Head of caudate nucleus (tissue), 42 donors: ENCODE results near the gene ACP3.
"Not testable (repeated sequence)": the region's sequence is repeated elsewhere in the genome, so short reads cannot be mapped to it uniquely, and the experiment has no call there.

Experiments used
- DNase-seq, 42 donors: peaks; one replicate each; pipeline versions ENCODE4 v3.0.0 to v3.0.0-alpha.2; 2020 to 2021; ENCODE audit warnings: mixed read lengths in 7 of 42
- intact Hi-C: fragments of 100-400 bp; cut with DNase I; formaldehyde crosslinking; loops from one replicate; pipeline ENCODE4 v1.15.0; 2022

The ACP3 gene, protein sequence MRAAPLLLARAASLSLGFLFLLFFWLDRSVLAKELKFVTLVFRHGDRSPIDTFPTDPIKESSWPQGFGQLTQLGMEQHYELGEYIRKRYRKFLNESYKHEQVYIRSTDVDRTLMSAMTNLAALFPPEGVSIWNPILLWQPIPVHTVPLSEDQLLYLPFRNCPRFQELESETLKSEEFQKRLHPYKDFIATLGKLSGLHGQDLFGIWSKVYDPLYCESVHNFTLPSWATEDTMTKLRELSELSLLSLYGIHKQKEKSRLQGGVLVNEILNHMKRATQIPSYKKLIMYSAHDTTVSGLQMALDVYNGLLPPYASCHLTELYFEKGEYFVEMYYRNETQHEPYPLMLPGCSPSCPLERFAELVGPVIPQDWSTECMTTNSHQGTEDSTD

DNA sequence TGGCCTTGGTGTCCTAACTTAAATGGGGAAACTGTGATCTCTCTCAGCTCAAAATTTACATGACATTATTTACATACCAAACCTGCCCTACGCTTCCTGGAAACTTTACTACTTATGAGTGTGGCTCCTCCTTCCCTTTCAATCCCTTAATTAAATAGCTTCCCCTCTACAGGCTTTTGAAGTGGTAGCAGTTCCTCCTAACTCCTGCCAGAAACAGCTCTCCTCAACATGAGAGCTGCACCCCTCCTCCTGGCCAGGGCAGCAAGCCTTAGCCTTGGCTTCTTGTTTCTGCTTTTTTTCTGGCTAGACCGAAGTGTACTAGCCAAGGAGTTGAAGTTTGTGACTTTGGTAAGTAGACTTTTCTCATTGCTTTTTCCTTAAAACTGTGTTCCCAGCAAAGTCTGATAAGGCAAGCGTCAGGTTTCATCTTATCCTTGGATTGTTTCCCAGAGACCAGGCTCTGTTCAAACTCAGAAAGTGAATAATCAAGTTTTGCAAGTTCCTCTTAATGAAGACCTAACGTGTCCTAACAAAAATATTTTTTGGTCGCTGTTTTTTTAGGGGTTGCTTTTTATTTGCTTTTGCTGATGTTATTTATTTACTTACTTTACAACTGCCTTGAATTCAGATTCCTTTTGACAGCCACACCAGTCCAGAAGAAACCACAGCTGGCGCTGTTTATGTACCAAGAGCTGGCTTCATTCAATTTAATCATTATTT is at the start of gene ACP3:
TSS of gene ACP3 (plus strand) at position 179 of the 720 bp plus-strand sequence. CDS start at position 229, 50 bp downstream.
- peak in 23 of 42 donors; percentile 2 to 58 (median 18) for DNase-seq
- intact Hi-C loops = no loop called here

- intact Hi-C loops = no loop called here
- peak in 9 of 42 donors; percentile 7 to 42 (median 19) for DNase-seq
Observed at GRCh38 chr3:132268956-132269355, 48.3 kb upstream of the ACP3 start.

DNA sequence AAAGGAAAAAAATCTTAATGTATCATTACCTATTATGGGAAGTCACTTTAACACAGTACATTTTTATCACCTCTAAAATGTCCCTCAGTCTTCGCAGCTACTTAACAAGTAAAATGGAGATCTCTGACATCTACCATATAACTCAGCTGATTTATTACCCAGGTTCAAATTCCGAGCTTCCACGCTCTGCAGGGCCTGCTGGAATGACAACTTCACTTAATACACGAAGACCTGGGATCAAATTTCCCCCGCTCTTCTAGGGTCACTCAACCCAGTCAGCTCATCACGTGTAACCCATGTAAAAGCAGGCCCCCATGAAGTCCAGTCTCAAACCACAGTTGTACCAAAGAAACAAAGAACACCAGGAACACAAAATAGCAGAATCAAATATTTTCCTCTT is 44.2 kb upstream of the ACP3 start:
- intact Hi-C loops = no loop called here
- no peak for DNase-seq

DNA sequence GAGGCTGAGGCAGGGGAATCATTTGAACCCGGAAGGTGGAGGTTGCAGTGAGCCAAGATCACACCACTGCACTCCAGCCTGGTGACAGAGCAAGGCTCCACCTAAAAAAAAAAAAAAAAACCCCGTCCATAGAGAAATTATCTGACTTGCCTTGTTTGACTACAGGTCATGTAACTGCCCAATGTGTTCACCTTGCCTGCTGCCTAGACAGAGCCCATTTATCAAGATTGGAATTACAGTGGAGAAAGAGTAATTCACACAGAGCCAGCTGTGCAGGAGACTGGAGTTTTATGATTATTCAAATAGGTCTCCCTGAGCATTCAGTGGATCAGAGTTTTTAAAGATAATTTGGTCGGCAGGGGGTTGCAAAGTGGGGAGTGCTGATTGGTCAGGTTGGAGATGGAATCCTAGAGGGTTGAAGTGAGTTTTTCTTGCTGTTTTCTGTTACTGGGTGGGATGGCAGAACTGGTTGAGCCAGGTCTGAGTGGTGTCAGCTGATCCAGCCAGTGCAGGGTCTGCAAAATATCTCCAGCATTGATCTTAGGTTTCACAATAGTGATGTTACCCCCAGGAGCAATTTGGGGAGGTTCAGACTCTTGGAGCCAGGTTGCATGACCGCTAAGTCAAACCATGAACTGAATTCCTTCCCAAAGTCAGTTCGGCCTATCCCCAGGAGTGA is 40.8 kb upstream of the ACP3 start:
- no peak for DNase-seq
- intact Hi-C loops = no loop called here

DNA sequence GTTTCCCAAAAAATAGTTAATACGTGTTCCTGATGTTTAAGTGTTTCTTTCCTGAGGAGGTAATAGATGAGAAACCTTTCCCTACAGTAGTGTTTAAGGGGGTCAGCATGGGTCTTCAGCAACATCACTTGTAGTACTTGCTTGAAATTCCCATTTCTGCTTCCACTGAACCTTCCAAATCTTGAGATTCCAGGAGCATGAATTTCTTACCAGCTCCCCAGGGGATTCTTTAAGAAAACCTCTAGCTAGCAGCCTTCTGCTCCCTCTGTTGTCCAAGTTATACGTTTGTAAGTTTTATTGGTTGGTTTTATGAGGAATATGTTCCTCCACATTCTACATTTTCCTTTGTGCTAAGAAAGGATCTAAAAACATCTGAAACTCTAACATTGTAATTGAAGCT is 38.2 kb upstream of the ACP3 start:
- intact Hi-C loops = no loop called here
- no peak for DNase-seq

GRCh38 chr3:132283440-132283839 is 33.8 kb upstream of the ACP3 start:
- intact Hi-C loops = no loop called here
- DNase-seq = peak in 14 of 42 donors; percentile 2 to 52 (median 14)

DNA sequence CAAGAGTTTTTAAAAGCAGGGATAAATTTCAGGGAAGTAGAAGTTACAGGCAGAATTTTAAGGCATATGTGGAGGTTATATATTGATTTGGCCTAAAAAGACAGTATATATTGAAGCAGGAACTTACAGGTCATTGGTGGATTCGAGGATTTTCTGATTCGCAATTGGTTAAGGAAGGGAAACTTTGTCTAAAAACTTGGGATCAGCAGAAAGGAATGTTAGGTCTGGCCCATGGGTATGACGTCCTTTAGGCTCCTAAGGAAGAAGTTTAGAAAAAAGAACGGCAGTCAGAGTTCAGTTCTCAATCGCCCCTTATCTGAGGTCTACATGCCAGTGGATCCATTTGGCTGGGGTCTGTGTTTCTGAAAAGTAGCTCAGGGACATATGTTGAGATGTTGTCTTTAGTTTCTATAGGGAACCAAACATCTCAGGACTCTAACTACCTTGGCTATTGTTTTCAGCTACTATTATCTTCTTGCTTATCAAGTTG is 33.2 kb upstream of the ACP3 start:
- intact Hi-C loops = no loop called here
- no peak for DNase-seq

GRCh38 chr3:132284781-132285619 is 32.2 kb upstream of the ACP3 start:
- intact Hi-C loops = no loop called here
- DNase-seq = peak in 9 of 42 donors; percentile 5 to 41 (median 19)

GRCh38 chr3:132285620-132285945 is 31.6 kb upstream of the ACP3 start:
- DNase-seq = no peak
- intact Hi-C loops = no loop called here

DNA sequence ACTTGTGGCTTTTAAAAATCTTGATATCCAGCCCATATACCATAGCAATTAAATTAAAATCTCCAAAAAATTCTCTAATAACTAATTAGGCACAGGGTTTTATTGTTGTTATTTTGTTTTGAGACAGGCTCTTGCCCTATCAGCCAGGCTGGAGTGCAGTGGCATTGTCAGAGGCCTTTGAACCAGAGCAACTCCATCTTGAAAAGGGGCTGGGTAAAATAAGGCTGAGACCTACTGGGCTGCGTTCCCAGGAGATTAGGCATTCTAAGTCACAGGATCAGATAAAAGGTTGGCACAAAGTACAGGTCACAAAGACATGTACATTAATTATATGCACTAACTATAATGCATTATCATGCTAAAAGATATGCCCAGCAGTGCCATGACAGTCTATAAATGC is 31.2 kb upstream of the ACP3 start:
- DNase-seq = no peak
- intact Hi-C loops = no loop called here

GRCh38 chr3:132288357-132288756 is 28.9 kb upstream of the ACP3 start:
- DNase-seq = no peak

GRCh38 chr3:132289316-132289715 is 27.9 kb upstream of the ACP3 start:
- intact Hi-C loops = no loop called here
- DNase-seq = no peak

More at GRCh38 chr3:132288357-132288756, 28.9 kb upstream of the ACP3 start:
- intact Hi-C loops = no loop called here

GRCh38 chr3:132290833-132291232 is 26.4 kb upstream of the ACP3 start:
- intact Hi-C loops = no loop called here
- peak in 1 of 42 donors; percentile 15 for DNase-seq

DNA sequence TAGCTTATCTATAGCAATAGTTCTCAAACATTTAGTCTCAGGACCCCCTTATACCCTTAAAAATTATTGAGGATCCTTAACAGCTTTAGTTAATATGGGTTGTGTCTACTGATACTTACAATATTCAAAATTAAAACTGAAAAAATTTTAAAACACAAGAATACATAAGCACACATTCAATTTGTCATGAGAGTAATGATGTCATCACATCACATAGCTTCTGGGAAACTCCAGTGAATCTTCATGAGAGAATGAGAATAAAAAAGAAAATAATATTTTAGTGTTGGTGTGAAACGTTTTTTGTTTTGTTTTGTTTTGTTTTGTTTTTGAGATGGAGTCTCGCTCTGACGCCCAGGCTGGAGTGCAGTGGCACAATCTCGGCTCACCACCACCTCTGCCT is 25.2 kb upstream of the ACP3 start:
- intact Hi-C loops = no loop called here

GRCh38 chr3:132293251-132293650 is 24.0 kb upstream of the ACP3 start:
- intact Hi-C loops = no loop called here
- no peak for DNase-seq

More for the DNA sequence above, 25.2 kb upstream of the ACP3 start:
- DNase-seq = no peak

- no peak for DNase-seq
- intact Hi-C loops = no loop called here
Observed at GRCh38 chr3:132294906-132295305, 22.3 kb upstream of the ACP3 start.

GRCh38 chr3:132303336-132304201 is 13.6 kb upstream of the ACP3 start:
- DNase-seq, intact Hi-C loops: not testable (repeated sequence)

- intact Hi-C loops, DNase-seq: not testable (repeated sequence)
Observed at GRCh38 chr3:132304351-132304750, 12.9 kb upstream of the ACP3 start.
